HepG2 (cell line): Measurements from ENCODE around the gene ENTPD7. TPM values are rescaled to one million over a fixed set of nuclear protein-coding genes. Genes with fewer than 3 reads are reported as not detected.

Experiments
- FOSL1 ChIP-seq: sonication (generic); formaldehyde crosslinking; IDR thresholded peaks from 2 replicates; pipeline ENCODE4 v1.9.0; 2021; ENCODE audit warnings: missing genetic modification reagents, borderline replicate concordance
- GFI1 ChIP-seq: sonication (generic); formaldehyde crosslinking; IDR thresholded peaks from 2 replicates; pipeline ENCODE4 v1.5.0; 2020; ENCODE audit warnings: missing genetic modification reagents, mild to moderate bottlenecking, borderline replicate concordance
- JARID2 ChIP-seq: sonication (generic); formaldehyde crosslinking; IDR thresholded peaks from 2 replicates; pipeline ENCODE4 v1.8.1; 2023; ENCODE audit warnings: missing genetic modification reagents, inconsistent platforms; ENCODE audit not compliant: insufficient replicate concordance
- MYNN ChIP-seq: sonication (generic); formaldehyde crosslinking; IDR thresholded peaks from 2 replicates; pipeline ENCODE4 v1.4.0; 2020; ENCODE audit warnings: mild to moderate bottlenecking, low read depth, missing genetic modification reagents
- NFKB2 ChIP-seq: sonication (generic); formaldehyde crosslinking; IDR thresholded peaks from 2 replicates; pipeline ENCODE4 v1.4.0; 2020; ENCODE audit warnings: missing genetic modification reagents, borderline replicate concordance
- SOX13 ChIP-seq, 3 experiments: fragments of 450-650 bp in 1 of 3; sonication (generic) in 1 of 3; formaldehyde crosslinking in 1 of 3; IDR thresholded peaks in 2 of 3; conservative IDR thresholded peaks in 1 of 3; 2 replicates each; pipeline versions ENCODE4 v1.5.0 to v1.6.1; 2016 to 2020; ENCODE audit warnings: antibody characterized with exemption in 1 of 3, mild to moderate bottlenecking in 1 of 3, missing compliant biosample characterization in 1 of 3, missing genetic modification reagents in 1 of 3, moderate library complexity in 1 of 3
- SSRP1 ChIP-seq: IDR thresholded peaks from 2 replicates; pipeline ENCODE4 v1.6.1; 2016; ENCODE audit warnings: control low read depth
- U2AF1 ChIP-seq: fragments of 200-400 bp; formaldehyde crosslinking; optimal IDR thresholded peaks from 2 replicates; pipeline ENCODE3; 2017; ENCODE audit warnings: mild to moderate bottlenecking, low read depth, low read length
- YY1 ChIP-seq: IDR thresholded peaks from 2 replicates; pipeline ENCODE4 v1.6.1; 2011; ENCODE audit warnings: low read length, low read depth, moderate library complexity, mild to moderate bottlenecking; ENCODE audit not compliant: insufficient read depth, insufficient replicate concordance
- ZBTB38 ChIP-seq: sonication (generic); formaldehyde crosslinking; IDR thresholded peaks from 2 replicates; pipeline ENCODE4 v1.5.1; 2020; ENCODE audit warnings: mild to moderate bottlenecking, missing genetic modification reagents
- ZFP90 ChIP-seq: sonication (generic); formaldehyde crosslinking; IDR thresholded peaks from 2 replicates; pipeline ENCODE4 v1.8.0; 2022; ENCODE audit warnings: missing genetic modification reagents, mild to moderate bottlenecking, inconsistent platforms, borderline replicate concordance
- ZNF225 ChIP-seq: sonication (generic); formaldehyde crosslinking; IDR thresholded peaks from 2 replicates; pipeline ENCODE4 v1.4.0; 2020; ENCODE audit warnings: mild to moderate bottlenecking, missing genetic modification reagents
- ZNF44 ChIP-seq: sonication (generic); formaldehyde crosslinking; IDR thresholded peaks from 2 replicates; pipeline ENCODE4 v1.5.1; 2020; ENCODE audit warnings: mild to moderate bottlenecking, missing genetic modification reagents
- ZNF598 ChIP-seq: sonication (generic); formaldehyde crosslinking; IDR thresholded peaks from 2 replicates; pipeline ENCODE4 v1.5.1; 2020; ENCODE audit warnings: mild to moderate bottlenecking, missing genetic modification reagents, borderline replicate concordance
- ZNF816 ChIP-seq: sonication (generic); formaldehyde crosslinking; IDR thresholded peaks from 2 replicates; pipeline ENCODE4 v1.8.0; 2022; ENCODE audit warnings: missing genetic modification reagents, mild to moderate bottlenecking, borderline replicate concordance
- ZNF878 ChIP-seq: sonication (generic); formaldehyde crosslinking; IDR thresholded peaks from 2 replicates; pipeline ENCODE4 v1.8.1; 2023; ENCODE audit warnings: mild to moderate bottlenecking, missing genetic modification reagents, moderate library complexity
- polyA plus RNA-seq, 8 experiments: library from polyadenylated mRNA; depleted of rRNA in 3 of 8; stranded (reverse) in 7 of 8; unstranded in 1 of 8; fragments of >200 nt; fragmentation: Illumina TruSeq in 4 of 8; extraction: Trizol in 4 of 8; gene quantifications; 2 replicates each; pipeline versions ENCODE4 v1.2.1 to v1.2.3, GENCODE V29; 2011 to 2016; ENCODE audit warnings: low read depth in 4 of 8, missing spikeins in 1 of 8, mixed read lengths in 1 of 8; ENCODE audit not compliant: insufficient read depth in 1 of 8
- total RNA-seq, 5 experiments: library from RNA; depleted of rRNA; stranded (reverse); fragments of >200 nt; fragmentation: Illumina TruSeq; extraction: Trizol; gene quantifications; 2 replicates each; pipeline ENCODE4 v1.2.3, GENCODE V29; 2016; ENCODE audit warnings: low read depth in 1 of 5
- TF ChIP-seq, protein P1 (sequence below): sonication (generic); formaldehyde crosslinking; conservative IDR thresholded peaks from 2 replicates; pipeline ENCODE4 v1.4.0; 2020; ENCODE audit warnings: missing genetic modification reagents
- TF ChIP-seq, protein P2 (sequence below): sonication (generic); formaldehyde crosslinking; IDR thresholded peaks from 2 replicates; pipeline ENCODE4 v1.5.0; 2020; ENCODE audit warnings: mild to moderate bottlenecking, low read depth, missing genetic modification reagents, borderline replicate concordance
- TF ChIP-seq, protein P3 (sequence below): sonication (generic); formaldehyde crosslinking; IDR thresholded peaks from 2 replicates; pipeline ENCODE4 v1.4.0; 2020; ENCODE audit warnings: missing genetic modification reagents, borderline replicate concordance
- TF ChIP-seq, protein P4 (sequence below): sonication (generic); formaldehyde crosslinking; IDR thresholded peaks from 2 replicates; pipeline ENCODE4 v1.5.0; 2020; ENCODE audit warnings: mild to moderate bottlenecking, missing genetic modification reagents
- TF ChIP-seq, protein P5 (sequence below): sonication (generic); formaldehyde crosslinking; conservative IDR thresholded peaks from 2 replicates; pipeline ENCODE4 v1.4.0; 2020; ENCODE audit warnings: missing genetic modification reagents

The ENTPD7 gene
- total and polyA plus RNA-seq, 2 of the 13 experiments (the other 11 are each of a cell fraction or from before 2014, with no cell fraction given): 7.6 to 36.5 TPM

DNA sequence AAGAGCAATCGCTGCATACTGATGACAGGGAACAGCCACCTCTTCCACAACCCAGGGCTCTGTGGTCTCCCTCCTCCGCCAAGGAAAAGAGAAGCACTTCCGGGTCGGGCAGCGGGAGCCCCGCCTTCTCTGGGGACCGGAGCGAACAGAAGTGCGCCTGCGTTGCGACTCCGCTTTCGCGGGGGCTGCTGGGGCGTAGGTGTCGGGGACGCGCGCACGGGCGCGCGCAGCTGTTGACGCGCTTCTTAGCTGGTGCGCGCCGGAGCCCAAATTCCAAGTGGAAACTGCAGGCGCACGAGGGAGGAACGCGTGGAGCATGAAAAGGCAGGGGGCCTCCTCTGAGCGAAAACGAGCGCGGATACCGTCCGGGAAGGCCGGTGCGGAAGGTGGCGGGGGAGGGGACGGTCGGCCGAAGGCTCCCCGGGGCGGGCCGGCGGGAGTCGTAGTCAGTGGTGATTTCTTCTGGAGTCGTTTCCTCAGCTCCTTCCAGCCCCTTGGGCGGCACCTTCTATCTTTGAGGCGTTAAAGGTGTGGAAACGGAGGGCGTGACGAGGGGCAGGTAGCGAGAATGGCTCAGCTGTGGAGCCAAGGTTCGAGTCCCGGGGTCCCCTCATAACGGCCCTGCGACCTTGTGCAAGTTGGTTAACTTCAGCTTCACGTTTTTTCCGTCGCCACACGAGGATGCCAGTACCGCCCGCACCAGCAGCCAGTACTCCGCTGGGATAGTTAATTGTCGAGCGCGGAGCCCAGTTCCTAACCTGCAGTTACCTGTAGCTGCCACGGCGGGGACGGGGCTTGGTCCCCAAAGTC is 72.9 kb downstream of the ENTPD7 start, which contains the start of the genes COX15 and CUTC (continued):
- TF ChIP-seq ZNF225 (CRISPR knock-in tag) (no peak), ZNF816 (CRISPR knock-in tag) (peak; percentile 86; the same call in 1 of the 2 replicates), GFI1 (no peak; the same call in 1 of the 2 replicates), SOX13 (IDR thresholded peaks at IDR 0.05) (no peak), SOX13 (CRISPR knock-in tag; conservative IDR thresholded peaks at IDR 0.05 in 1 of 2, IDR thresholded peaks at IDR 0.05 in 1 of 2) (peak in 1 of 2 experiments; percentile 50; a peak in 1 of 4 replicates), FOSL1 (CRISPR knock-in tag) (no peak), YY1 (peak; percentile 56), U2AF1 (no peak), ZBTB38 (CRISPR knock-in tag) (peak; percentile 85), ZFP90 (CRISPR knock-in tag) (0 out of 2 replicates have a peak, but pooled peaks have one; percentile 73), NFKB2 (CRISPR knock-in tag) (no peak), MYNN (CRISPR knock-in tag) (no peak; the same call in 1 of the 2 replicates), ZNF44 (CRISPR knock-in tag) (no peak), SSRP1 (CRISPR knock-in tag) (no peak), JARID2 (CRISPR knock-in tag) (no peak), ZNF878 (CRISPR knock-in tag) (peak; percentile 81), ZNF598 (peak; percentile 41; the same call in 1 of the 2 replicates)
- TF ChIP-seq, protein P1, sequence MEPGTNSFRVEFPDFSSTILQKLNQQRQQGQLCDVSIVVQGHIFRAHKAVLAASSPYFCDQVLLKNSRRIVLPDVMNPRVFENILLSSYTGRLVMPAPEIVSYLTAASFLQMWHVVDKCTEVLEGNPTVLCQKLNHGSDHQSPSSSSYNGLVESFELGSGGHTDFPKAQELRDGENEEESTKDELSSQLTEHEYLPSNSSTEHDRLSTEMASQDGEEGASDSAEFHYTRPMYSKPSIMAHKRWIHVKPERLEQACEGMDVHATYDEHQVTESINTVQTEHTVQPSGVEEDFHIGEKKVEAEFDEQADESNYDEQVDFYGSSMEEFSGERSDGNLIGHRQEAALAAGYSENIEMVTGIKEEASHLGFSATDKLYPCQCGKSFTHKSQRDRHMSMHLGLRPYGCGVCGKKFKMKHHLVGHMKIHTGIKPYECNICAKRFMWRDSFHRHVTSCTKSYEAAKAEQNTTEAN (CRISPR knock-in tag): peak; percentile 42; the same call in 1 of the 2 replicates
- TF ChIP-seq, protein P2, sequence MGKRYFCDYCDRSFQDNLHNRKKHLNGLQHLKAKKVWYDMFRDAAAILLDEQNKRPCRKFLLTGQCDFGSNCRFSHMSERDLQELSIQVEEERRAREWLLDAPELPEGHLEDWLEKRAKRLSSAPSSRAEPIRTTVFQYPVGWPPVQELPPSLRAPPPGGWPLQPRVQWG (CRISPR knock-in tag): no peak
- TF ChIP-seq, protein P3, sequence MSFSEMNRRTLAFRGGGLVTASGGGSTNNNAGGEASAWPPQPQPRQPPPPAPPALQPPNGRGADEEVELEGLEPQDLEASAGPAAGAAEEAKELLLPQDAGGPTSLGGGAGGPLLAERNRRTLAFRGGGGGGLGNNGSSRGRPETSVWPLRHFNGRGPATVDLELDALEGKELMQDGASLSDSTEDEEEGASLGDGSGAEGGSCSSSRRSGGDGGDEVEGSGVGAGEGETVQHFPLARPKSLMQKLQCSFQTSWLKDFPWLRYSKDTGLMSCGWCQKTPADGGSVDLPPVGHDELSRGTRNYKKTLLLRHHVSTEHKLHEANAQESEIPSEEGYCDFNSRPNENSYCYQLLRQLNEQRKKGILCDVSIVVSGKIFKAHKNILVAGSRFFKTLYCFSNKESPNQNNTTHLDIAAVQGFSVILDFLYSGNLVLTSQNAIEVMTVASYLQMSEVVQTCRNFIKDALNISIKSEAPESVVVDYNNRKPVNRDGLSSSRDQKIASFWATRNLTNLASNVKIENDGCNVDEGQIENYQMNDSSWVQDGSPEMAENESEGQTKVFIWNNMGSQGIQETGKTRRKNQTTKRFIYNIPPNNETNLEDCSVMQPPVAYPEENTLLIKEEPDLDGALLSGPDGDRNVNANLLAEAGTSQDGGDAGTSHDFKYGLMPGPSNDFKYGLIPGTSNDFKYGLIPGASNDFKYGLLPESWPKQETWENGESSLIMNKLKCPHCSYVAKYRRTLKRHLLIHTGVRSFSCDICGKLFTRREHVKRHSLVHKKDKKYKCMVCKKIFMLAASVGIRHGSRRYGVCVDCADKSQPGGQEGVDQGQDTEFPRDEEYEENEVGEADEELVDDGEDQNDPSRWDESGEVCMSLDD (CRISPR knock-in tag): 0 out of 2 replicates have a peak, but pooled peaks have one; percentile 64
- TF ChIP-seq, protein P4, sequence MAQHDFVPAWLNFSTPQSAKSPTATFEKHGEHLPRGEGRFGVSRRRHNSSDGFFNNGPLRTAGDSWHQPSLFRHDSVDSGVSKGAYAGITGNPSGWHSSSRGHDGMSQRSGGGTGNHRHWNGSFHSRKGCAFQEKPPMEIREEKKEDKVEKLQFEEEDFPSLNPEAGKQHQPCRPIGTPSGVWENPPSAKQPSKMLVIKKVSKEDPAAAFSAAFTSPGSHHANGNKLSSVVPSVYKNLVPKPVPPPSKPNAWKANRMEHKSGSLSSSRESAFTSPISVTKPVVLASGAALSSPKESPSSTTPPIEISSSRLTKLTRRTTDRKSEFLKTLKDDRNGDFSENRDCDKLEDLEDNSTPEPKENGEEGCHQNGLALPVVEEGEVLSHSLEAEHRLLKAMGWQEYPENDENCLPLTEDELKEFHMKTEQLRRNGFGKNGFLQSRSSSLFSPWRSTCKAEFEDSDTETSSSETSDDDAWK (CRISPR knock-in tag): no peak
- TF ChIP-seq, protein P5, sequence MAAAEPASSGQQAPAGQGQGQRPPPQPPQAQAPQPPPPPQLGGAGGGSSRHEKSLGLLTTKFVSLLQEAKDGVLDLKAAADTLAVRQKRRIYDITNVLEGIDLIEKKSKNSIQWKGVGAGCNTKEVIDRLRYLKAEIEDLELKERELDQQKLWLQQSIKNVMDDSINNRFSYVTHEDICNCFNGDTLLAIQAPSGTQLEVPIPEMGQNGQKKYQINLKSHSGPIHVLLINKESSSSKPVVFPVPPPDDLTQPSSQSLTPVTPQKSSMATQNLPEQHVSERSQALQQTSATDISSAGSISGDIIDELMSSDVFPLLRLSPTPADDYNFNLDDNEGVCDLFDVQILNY: no peak; the same call in 1 of the 2 replicates
